WTC11 (cell line): ENCODE results near the gene AATK. TPM values are rescaled to one million over a fixed set of nuclear protein-coding genes. Genes with fewer than 3 reads are reported as not detected.

Experiments
- ATAC-seq: fragments of 200-7000 bp; cut with Tn5 transposase; 2 replicates; pipeline ENCODE4 v1.10.0; 2021; ENCODE audit warnings: mild to moderate bottlenecking, moderate library complexity
- CTCF ChIA-PET: fragments of 300-600 bp; sonication (Branson Sonifier 250); formaldehyde crosslinking; loops from one replicate; lab custom pipeline; 2021; ENCODE audit warnings: antibody characterized with exemption; lab: Charles Lee
- POLR2A ChIA-PET: fragments of 350-600 bp; sonication (Branson Sonifier 250); formaldehyde crosslinking; loops from one replicate; lab custom pipeline; 2021; ENCODE audit warnings: antibody characterized with exemption; lab: Charles Lee
- DNase-seq: peaks from one replicate; pipeline ENCODE4 v3.0.0; 2021; ENCODE audit warnings: low spot score
- H3K27ac Mint-ChIP-seq: 2 replicates; pipeline ENCODE4 v1.8.0; 2021; ENCODE audit warnings: mixed read lengths
- H3K27me3 Mint-ChIP-seq: 2 replicates; pipeline ENCODE4 v1.8.0; 2021; ENCODE audit warnings: low read depth, mild to moderate bottlenecking, moderate library complexity, mixed read lengths
- H3K36me3 Mint-ChIP-seq: 2 replicates; pipeline ENCODE4 v1.8.0; 2021; ENCODE audit warnings: mixed read lengths
- H3K4me1 Mint-ChIP-seq: 2 replicates; pipeline ENCODE4 v1.8.0; 2022; ENCODE audit warnings: mixed read lengths
- H3K4me3 Mint-ChIP-seq: 2 replicates; pipeline ENCODE4 v1.8.0; 2021; ENCODE audit warnings: mild to moderate bottlenecking, moderate library complexity, mixed read lengths
- H3K9me3 Mint-ChIP-seq: 2 replicates; pipeline ENCODE4 v1.8.0; 2021; ENCODE audit warnings: mixed read lengths
- ESRRA ChIP-seq: sonication (generic); formaldehyde crosslinking; IDR thresholded peaks from 2 replicates; pipeline ENCODE4 v1.8.1; 2022; ENCODE audit warnings: mild to moderate bottlenecking, missing genetic modification reagents, borderline replicate concordance
- GABPB1 ChIP-seq: sonication (generic); formaldehyde crosslinking; IDR thresholded peaks from 2 replicates; pipeline ENCODE4 v1.8.1; 2023; ENCODE audit warnings: mild to moderate bottlenecking, missing genetic modification reagents
- GTF2I ChIP-seq: fragments of 250-450 bp; sonication (Bioruptor Pico); conservative IDR thresholded peaks from 2 replicates; pipeline ENCODE4 v1.4.0; 2021; ENCODE audit warnings: mild to moderate bottlenecking
- HMGA2 ChIP-seq: fragments of 250-450 bp; sonication (Bioruptor Pico); IDR thresholded peaks from 2 replicates; pipeline ENCODE4 v1.4.0; 2021; ENCODE audit warnings: mild to moderate bottlenecking, moderate library complexity
- MYBL2 ChIP-seq: sonication (generic); formaldehyde crosslinking; IDR thresholded peaks from 2 replicates; pipeline ENCODE4 v1.8.1; 2023; ENCODE audit warnings: mild to moderate bottlenecking, moderate library complexity, missing genetic modification reagents
- RELA ChIP-seq: sonication (generic); formaldehyde crosslinking; IDR thresholded peaks from 2 replicates; pipeline ENCODE4 v1.8.1; 2022; ENCODE audit warnings: missing genetic modification reagents, mild to moderate bottlenecking, borderline replicate concordance
- TP53 ChIP-seq: sonication (generic); formaldehyde crosslinking; IDR thresholded peaks from 2 replicates; pipeline ENCODE4 v1.8.1; 2023; ENCODE audit warnings: mild to moderate bottlenecking, missing genetic modification reagents
- ZNF121 ChIP-seq: sonication (generic); formaldehyde crosslinking; IDR thresholded peaks from 2 replicates; pipeline ENCODE4 v1.8.0; 2023; ENCODE audit warnings: missing genetic modification reagents
- ZNF232 ChIP-seq: sonication (generic); formaldehyde crosslinking; IDR thresholded peaks from 2 replicates; pipeline ENCODE4 v1.8.0; 2022; ENCODE audit warnings: mild to moderate bottlenecking, missing genetic modification reagents
- ZNF263 ChIP-seq: sonication (generic); formaldehyde crosslinking; IDR thresholded peaks from 2 replicates; pipeline ENCODE4 v1.8.1; 2022; ENCODE audit warnings: low read depth, mild to moderate bottlenecking, moderate library complexity, missing genetic modification reagents
- ZNF317 ChIP-seq: sonication (generic); formaldehyde crosslinking; IDR thresholded peaks from 2 replicates; pipeline ENCODE4 v1.8.1; 2023; ENCODE audit warnings: low read depth, mild to moderate bottlenecking, moderate library complexity, missing genetic modification reagents, borderline replicate concordance
- total RNA-seq: library from RNA; stranded (reverse); gene quantifications from 3 replicates; pipeline ENCODE4 v1.2.3, GENCODE V29; 2021
- TF ChIP-seq, protein P1 (sequence below): sonication (generic); formaldehyde crosslinking; IDR thresholded peaks from 2 replicates; pipeline ENCODE4 v1.8.1; 2022; ENCODE audit warnings: low read depth, missing genetic modification reagents, borderline replicate concordance
- TF ChIP-seq, protein P2 (sequence below): fragments of 250-450 bp; sonication (Bioruptor Pico); IDR thresholded peaks from 2 replicates; pipeline ENCODE4 v1.8.0; 2021; ENCODE audit warnings: mild to moderate bottlenecking
- TF ChIP-seq, protein P3 (sequence below): fragments of 250-450 bp; sonication (Bioruptor Pico); IDR thresholded peaks from 2 replicates; pipeline ENCODE4 v2.1.2; 2022; ENCODE audit warnings: mild to moderate bottlenecking, moderate library complexity
- TF ChIP-seq, protein P4 (sequence below): fragments of 250-450 bp; sonication (Bioruptor Pico); IDR thresholded peaks from 2 replicates; pipeline ENCODE4 v1.9.0; 2021; ENCODE audit warnings: moderate library complexity, mild to moderate bottlenecking, inconsistent platforms, borderline replicate concordance
- TF ChIP-seq, protein P5 (sequence below): sonication (generic); formaldehyde crosslinking; IDR thresholded peaks from 2 replicates; pipeline ENCODE4 v1.8.0; 2022; ENCODE audit warnings: missing genetic modification reagents
- TF ChIP-seq, protein P6 (sequence below): sonication (generic); formaldehyde crosslinking; IDR thresholded peaks from 2 replicates; pipeline ENCODE4 v1.8.0; 2022; ENCODE audit warnings: mild to moderate bottlenecking, missing genetic modification reagents
- TF ChIP-seq, protein P7 (sequence below): sonication (generic); formaldehyde crosslinking; IDR thresholded peaks from 2 replicates; pipeline ENCODE4 v1.8.0; 2023; ENCODE audit warnings: missing genetic modification reagents, mild to moderate bottlenecking, borderline replicate concordance

AATK gene
- total RNA-seq, 1 experiment from 2014 or later: 2.9 TPM

DNA sequence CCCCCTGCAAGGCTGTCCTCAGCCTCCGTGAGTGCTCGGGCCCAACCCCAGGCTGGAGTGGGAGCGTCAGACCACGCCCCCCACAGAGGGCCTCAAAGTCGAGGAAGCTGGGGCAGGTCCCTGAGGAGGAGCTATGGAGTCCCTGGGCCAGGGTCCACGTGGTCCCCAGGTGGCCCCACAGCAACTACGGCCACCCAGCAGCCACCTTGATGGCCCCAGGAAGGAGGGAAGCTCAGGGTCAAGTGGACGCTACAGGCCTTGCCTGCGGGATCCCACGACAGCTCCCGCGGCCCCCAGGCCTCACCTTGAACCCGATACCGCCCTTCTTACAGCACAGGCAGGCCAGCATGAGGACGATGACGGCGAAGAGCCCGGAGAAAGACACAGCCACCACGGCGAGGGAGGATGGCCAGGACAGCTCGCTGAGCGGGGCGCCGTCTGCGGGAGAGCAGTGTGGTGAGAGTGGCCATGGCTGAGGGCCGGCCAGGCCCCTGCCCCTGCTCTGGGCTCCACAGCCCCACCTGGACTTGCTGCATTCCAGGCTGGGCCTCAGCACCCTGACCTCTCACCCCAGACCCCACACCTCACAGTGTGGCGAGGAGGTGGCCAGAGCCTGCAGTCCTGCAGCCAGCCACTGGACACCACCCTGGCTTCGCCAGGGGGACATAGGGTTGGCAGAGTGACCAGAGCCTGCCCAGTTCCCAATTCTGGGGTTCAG, 31.8 kb downstream of the AATK start:
- Mint-ChIP-seq H3K36me3 (peaks cover 14% of the 10 kb centered on the region; the same call in 1 of the 2 replicates), H3K27ac (no peak overlapping the region), H3K4me3 (no peak overlapping the region), H3K27me3 (no peaks in the 10 kb centered on the region), H3K4me1 (no peaks in the 10 kb centered on the region), H3K9me3 (peaks cover 19% of the 10 kb centered on the region)
- ChIA-PET CTCF (interaction anchor here (1.5 to 4.4 kb wide), 4 partner anchors 8 to 96 kb away, joined by 4 to 23 read pairs (median 6); no protein-coding TSS in a partner anchor), POLR2A (interaction anchor here (0.6 to 1.6 kb wide), 2 partner anchors 11 to 13 kb away, joined by 4 to 8 read pairs; no protein-coding TSS in a partner anchor)
- no peak for DNase-seq
- no peak for ATAC-seq
- TF ChIP-seq, protein P1, sequence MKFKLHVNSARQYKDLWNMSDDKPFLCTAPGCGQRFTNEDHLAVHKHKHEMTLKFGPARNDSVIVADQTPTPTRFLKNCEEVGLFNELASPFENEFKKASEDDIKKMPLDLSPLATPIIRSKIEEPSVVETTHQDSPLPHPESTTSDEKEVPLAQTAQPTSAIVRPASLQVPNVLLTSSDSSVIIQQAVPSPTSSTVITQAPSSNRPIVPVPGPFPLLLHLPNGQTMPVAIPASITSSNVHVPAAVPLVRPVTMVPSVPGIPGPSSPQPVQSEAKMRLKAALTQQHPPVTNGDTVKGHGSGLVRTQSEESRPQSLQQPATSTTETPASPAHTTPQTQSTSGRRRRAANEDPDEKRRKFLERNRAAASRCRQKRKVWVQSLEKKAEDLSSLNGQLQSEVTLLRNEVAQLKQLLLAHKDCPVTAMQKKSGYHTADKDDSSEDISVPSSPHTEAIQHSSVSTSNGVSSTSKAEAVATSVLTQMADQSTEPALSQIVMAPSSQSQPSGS (CRISPR knock-in tag): no peak
- TF ChIP-seq, protein P2, sequence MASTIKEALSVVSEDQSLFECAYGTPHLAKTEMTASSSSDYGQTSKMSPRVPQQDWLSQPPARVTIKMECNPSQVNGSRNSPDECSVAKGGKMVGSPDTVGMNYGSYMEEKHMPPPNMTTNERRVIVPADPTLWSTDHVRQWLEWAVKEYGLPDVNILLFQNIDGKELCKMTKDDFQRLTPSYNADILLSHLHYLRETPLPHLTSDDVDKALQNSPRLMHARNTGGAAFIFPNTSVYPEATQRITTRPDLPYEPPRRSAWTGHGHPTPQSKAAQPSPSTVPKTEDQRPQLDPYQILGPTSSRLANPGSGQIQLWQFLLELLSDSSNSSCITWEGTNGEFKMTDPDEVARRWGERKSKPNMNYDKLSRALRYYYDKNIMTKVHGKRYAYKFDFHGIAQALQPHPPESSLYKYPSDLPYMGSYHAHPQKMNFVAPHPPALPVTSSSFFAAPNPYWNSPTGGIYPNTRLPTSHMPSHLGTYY (CRISPR knock-in tag): no peak
- no peak for TF ChIP-seq ZNF232 (CRISPR knock-in tag)
- TF ChIP-seq MYBL2 (CRISPR knock-in tag): no peak
- TF ChIP-seq ESRRA (CRISPR knock-in tag): no peak
- no peak for TF ChIP-seq GABPB1 (CRISPR knock-in tag)
- TF ChIP-seq HMGA2: no peak
- no peak for TF ChIP-seq ZNF121 (CRISPR knock-in tag)
- no peak for TF ChIP-seq GTF2I (CRISPR knock-in tag)

DNA sequence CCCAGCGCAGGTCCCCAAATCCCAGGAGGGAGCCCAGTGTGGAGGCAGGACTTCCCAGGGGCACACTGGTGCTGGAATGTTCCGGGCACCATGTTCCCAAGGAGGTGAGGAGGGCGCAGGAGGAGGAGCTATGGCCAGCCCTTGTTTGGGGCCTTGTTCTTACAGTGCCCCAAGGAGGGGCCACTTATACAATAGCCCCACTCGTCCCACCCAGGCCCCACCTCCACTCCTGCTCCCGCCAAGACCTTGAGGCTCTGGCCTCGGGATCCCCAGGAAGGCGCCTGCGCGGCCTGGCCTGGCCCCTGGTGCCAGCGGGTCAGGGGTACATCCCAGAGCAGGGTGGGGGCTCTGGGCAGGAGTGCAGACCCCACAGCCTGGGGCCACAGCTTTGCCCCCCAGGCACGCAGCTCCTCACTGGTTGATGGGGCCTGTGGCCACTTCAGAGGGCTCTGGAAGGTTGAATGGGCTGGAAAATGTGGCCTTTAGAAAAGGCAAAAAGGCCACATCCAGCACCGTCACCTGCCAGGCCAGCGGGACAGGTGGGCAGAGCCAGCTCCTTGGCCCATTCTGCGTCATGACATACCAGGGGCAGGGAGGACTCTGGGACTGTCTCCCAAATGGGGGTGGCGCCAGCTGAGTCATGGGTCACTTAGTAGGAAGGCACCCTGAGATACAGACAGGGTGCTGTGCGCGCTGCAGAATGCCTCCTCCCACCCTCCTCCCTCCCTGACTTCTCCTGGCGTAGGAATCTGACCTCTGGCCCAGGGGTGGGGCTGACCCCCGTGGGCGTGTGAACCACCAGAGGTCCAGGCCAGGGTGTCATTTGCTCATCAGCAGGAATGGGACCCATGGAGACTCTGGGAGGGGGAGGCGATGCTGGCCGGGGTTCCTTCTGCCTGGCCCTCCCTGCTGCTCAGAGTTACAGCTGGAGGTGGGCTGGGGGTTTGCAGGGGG, 33.0 kb downstream of the AATK start:
- ChIA-PET CTCF (interaction anchor here (1.5 to 4.4 kb wide), 5 partner anchors 9 to 97 kb away, joined by 4 to 23 read pairs (median 6); no protein-coding TSS in a partner anchor), POLR2A (interaction anchor here (0.6 to 1.6 kb wide), 3 partner anchors 12 to 54 kb away, joined by 3 to 8 read pairs (median 4); no protein-coding TSS in a partner anchor)
- ATAC-seq: no peak
- H3K36me3 Mint-ChIP-seq: 0 out of 2 replicates have a peak, but pooled peaks cover 6% of the 10 kb centered on the region
- no peak overlapping the region for H3K27ac Mint-ChIP-seq
- no peaks in the 10 kb centered on the region for H3K4me1 Mint-ChIP-seq
- DNase-seq: no peak
- no peaks in the 10 kb centered on the region for H3K27me3 Mint-ChIP-seq
- peaks cover 7% of the 10 kb centered on the region for H3K9me3 Mint-ChIP-seq
- no peak overlapping the region for H3K4me3 Mint-ChIP-seq
- TF ChIP-seq GTF2I (CRISPR knock-in tag): no peak
- TF ChIP-seq, protein P3, sequence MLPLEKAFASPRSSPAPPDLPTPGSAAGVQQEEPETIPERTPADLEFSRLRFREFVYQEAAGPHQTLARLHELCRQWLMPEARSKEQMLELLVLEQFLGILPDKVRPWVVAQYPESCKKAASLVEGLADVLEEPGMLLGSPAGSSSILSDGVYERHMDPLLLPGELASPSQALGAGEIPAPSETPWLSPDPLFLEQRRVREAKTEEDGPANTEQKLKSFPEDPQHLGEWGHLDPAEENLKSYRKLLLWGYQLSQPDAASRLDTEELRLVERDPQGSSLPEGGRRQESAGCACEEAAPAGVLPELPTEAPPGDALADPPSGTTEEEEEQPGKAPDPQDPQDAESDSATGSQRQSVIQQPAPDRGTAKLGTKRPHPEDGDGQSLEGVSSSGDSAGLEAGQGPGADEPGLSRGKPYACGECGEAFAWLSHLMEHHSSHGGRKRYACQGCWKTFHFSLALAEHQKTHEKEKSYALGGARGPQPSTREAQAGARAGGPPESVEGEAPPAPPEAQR: no peak
- TF ChIP-seq, protein P4, sequence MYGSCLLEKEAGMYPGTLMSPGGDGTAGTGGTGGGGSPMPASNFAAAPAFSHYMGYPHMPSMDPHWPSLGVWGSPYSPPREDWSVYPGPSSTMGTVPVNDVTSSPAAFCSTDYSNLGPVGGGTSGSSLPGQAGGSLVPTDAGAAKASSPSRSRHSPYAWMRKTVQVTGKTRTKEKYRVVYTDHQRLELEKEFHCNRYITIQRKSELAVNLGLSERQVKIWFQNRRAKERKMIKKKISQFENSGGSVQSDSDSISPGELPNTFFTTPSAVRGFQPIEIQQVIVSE (CRISPR knock-in tag): no peak
- TF ChIP-seq, protein P5, sequence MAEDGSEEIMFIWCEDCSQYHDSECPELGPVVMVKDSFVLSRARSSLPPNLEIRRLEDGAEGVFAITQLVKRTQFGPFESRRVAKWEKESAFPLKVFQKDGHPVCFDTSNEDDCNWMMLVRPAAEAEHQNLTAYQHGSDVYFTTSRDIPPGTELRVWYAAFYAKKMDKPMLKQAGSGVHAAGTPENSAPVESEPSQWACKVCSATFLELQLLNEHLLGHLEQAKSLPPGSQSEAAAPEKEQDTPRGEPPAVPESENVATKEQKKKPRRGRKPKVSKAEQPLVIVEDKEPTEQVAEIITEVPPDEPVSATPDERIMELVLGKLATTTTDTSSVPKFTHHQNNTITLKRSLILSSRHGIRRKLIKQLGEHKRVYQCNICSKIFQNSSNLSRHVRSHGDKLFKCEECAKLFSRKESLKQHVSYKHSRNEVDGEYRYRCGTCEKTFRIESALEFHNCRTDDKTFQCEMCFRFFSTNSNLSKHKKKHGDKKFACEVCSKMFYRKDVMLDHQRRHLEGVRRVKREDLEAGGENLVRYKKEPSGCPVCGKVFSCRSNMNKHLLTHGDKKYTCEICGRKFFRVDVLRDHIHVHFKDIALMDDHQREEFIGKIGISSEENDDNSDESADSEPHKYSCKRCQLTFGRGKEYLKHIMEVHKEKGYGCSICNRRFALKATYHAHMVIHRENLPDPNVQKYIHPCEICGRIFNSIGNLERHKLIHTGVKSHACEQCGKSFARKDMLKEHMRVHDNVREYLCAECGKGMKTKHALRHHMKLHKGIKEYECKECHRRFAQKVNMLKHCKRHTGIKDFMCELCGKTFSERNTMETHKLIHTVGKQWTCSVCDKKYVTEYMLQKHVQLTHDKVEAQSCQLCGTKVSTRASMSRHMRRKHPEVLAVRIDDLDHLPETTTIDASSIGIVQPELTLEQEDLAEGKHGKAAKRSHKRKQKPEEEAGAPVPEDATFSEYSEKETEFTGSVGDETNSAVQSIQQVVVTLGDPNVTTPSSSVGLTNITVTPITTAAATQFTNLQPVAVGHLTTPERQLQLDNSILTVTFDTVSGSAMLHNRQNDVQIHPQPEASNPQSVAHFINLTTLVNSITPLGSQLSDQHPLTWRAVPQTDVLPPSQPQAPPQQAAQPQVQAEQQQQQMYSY (CRISPR knock-in tag): no peak
- no peak for TF ChIP-seq RELA (CRISPR knock-in tag)
- no peak for TF ChIP-seq ZNF263 (CRISPR knock-in tag)
- TF ChIP-seq, protein P6, sequence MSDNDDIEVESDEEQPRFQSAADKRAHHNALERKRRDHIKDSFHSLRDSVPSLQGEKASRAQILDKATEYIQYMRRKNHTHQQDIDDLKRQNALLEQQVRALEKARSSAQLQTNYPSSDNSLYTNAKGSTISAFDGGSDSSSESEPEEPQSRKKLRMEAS (CRISPR knock-in tag): no peak
- no peak for TF ChIP-seq ZNF317 (CRISPR knock-in tag)
- TF ChIP-seq, protein P7, sequence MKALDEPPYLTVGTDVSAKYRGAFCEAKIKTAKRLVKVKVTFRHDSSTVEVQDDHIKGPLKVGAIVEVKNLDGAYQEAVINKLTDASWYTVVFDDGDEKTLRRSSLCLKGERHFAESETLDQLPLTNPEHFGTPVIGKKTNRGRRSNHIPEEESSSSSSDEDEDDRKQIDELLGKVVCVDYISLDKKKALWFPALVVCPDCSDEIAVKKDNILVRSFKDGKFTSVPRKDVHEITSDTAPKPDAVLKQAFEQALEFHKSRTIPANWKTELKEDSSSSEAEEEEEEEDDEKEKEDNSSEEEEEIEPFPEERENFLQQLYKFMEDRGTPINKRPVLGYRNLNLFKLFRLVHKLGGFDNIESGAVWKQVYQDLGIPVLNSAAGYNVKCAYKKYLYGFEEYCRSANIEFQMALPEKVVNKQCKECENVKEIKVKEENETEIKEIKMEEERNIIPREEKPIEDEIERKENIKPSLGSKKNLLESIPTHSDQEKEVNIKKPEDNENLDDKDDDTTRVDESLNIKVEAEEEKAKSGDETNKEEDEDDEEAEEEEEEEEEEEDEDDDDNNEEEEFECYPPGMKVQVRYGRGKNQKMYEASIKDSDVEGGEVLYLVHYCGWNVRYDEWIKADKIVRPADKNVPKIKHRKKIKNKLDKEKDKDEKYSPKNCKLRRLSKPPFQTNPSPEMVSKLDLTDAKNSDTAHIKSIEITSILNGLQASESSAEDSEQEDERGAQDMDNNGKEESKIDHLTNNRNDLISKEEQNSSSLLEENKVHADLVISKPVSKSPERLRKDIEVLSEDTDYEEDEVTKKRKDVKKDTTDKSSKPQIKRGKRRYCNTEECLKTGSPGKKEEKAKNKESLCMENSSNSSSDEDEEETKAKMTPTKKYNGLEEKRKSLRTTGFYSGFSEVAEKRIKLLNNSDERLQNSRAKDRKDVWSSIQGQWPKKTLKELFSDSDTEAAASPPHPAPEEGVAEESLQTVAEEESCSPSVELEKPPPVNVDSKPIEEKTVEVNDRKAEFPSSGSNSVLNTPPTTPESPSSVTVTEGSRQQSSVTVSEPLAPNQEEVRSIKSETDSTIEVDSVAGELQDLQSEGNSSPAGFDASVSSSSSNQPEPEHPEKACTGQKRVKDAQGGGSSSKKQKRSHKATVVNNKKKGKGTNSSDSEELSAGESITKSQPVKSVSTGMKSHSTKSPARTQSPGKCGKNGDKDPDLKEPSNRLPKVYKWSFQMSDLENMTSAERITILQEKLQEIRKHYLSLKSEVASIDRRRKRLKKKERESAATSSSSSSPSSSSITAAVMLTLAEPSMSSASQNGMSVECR (CRISPR knock-in tag): no peak
- TF ChIP-seq TP53: no peak
